ENCODE results near the gene AK4. TPM values are rescaled to one million over a fixed set of nuclear protein-coding genes. Genes with fewer than 3 reads are reported as not detected.

The AK4 gene
- total and polyA plus RNA-seq, 10 donors = 0.46 to 15.1 (median 4.3) TPM

DNA sequence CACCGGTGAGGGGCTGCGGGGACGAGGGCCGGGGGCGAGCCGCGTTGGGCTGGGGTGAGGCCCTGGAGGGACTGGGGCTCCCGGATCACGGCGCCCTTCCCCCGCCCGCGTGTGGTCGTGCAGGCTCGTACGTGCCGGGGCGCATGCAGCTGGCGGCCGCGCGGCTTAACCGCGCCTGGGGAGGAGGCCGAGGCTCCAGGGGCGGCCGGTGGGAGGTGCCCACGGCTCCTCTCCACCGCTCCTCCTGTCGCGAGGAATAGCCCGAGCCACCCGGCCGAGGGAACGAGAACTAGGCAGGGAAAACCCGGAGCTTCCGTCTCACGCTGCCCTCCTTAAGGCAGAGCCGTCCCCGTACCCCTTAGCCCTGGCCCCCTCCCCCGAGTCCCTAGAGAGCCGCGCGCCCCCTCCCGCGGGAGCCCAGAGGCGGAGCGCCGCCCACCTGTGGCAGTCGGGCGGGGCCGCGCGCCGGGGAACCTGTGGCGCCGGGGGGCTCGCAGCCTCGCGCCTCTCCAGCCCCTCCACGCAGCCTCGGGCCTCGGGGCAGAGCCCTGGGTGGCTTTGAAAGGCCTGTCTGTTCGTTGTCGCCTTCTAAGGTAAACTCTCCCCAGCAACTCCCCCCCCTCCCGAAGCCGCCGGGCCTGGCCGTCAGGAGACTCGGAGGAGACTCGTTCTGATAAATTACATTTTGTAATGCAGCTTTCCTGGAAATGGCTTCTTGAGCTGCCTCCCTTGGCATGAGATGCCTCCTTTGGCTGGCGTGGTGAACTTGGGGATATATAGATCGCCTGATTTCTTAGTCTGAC, 746 bp downstream of the AK4 start:
- Histone ChIP-seq H3K4me3 (peak overlapping the region; percentile 64 to 89 (median 70)), H3K27ac (peak overlapping the region in 1 of 8 donors; percentile 47), H3K36me3 (no peaks in the 10 kb centered on the region), H3K4me1 (peaks cover 3 to 35% (median 26%) of the 10 kb centered on the region in 6 donors), H3K9me3 (no peaks in the 10 kb centered on the region), H3K27me3 (replicated peaks in 1 of 7) (peaks cover 0 to 62% (median 25%) of the 10 kb centered on the region in 7 donors)
- intact Hi-C loops (cut with DNase I; ENCODE audit: low total_unique reads) = no loop called here
- WGBS, 5 donors = 1% methylated on average over 12 to 73 of the region's 73 CpGs
- TF ChIP-seq POLR2AphosphoS5 (IDR thresholded peaks at IDR 0.05) (no peak), POLR2A (IDR thresholded peaks at IDR 0.05) (no peak)
- TF ChIP-seq, protein P1, sequence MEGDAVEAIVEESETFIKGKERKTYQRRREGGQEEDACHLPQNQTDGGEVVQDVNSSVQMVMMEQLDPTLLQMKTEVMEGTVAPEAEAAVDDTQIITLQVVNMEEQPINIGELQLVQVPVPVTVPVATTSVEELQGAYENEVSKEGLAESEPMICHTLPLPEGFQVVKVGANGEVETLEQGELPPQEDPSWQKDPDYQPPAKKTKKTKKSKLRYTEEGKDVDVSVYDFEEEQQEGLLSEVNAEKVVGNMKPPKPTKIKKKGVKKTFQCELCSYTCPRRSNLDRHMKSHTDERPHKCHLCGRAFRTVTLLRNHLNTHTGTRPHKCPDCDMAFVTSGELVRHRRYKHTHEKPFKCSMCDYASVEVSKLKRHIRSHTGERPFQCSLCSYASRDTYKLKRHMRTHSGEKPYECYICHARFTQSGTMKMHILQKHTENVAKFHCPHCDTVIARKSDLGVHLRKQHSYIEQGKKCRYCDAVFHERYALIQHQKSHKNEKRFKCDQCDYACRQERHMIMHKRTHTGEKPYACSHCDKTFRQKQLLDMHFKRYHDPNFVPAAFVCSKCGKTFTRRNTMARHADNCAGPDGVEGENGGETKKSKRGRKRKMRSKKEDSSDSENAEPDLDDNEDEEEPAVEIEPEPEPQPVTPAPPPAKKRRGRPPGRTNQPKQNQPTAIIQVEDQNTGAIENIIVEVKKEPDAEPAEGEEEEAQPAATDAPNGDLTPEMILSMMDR (IDR thresholded peaks at IDR 0.05 in 8 of 11, conservative IDR thresholded peaks at IDR 0.05 in 3 of 11) = no peak
- DNase-seq = peak; percentile 78

DNA sequence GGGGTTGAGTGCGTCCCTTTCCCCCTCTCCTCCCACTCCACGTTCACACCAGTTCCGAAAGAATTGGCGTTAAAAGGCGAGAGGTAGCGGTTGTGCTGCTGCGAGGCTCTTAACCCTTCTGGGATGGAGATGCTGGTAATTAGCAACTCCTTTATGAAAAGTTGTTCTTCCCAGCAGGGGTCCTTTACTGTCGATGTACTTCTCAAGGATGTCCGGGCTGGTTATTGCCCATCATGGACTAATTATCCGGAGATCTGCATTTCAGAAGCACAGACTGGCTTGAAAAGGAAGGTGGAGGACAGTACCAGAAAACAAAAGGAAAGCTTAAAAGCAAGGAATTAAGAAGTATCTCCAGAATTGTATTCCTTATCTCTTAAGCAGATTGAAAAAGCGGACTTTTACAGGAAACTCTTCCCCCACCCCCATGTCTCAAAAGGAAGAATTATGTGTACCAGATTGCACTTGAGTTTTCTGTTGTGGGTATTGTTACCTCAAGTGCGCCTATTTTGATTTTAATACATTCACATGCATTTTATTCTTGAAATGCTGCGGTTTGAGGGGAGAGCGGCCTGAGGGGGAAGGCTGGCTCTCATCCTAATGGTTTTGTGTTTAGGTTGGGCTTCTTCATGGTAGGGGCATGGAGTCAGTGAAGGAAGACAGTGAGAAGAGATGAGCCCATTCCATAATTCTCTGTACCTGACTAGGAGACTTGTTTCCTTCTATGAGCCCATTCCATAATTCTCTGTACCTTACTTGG, 1.5 kb downstream of the AK4 start:
- 23 to 36% (median 29%) methylated on average over 14 of the region's 14 CpGs for WGBS, 5 donors
- no peaks in the 10 kb centered on the region for H3K36me3 ChIP-seq
- no peaks in the 10 kb centered on the region for H3K9me3 ChIP-seq
- intact Hi-C loops (cut with DNase I; ENCODE audit: low total_unique reads) = no loop called here
- no peak overlapping the region for H3K27ac ChIP-seq
- peaks cover 0 to 56% (median 25%) of the 10 kb centered on the region in 7 donors for H3K27me3 ChIP-seq (replicated peaks in 1 of 7)
- H3K4me3 ChIP-seq = peak overlapping the region; percentile 64 to 89 (median 70)
- peaks cover 3 to 35% (median 26%) of the 10 kb centered on the region in 6 donors for H3K4me1 ChIP-seq
- no peak for DNase-seq
- TF ChIP-seq, protein P1 (IDR thresholded peaks at IDR 0.05 in 8 of 11, conservative IDR thresholded peaks at IDR 0.05 in 3 of 11) = no peak
- no peak for TF ChIP-seq POLR2A (IDR thresholded peaks at IDR 0.05)
- TF ChIP-seq POLR2AphosphoS5 (IDR thresholded peaks at IDR 0.05) = no peak

DNA sequence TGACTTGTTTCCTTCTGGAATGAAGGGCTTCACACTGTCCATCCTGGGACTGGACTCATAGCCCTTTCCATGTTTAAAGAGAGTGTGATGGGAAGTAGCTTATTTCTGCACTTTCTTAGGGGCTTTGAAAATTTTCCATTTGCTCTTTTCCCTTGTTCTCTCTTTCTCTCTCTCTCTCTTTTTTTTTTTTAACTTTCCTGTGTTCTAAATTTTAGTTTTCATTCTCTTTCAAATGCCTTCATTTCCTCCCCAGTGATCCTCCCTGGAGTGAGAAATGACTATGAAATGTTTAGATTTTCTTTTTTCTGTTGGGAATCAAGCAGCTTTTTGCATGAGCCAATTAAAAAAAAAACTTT, 2.1 kb downstream of the AK4 start:
- peaks cover 3 to 35% (median 26%) of the 10 kb centered on the region in 6 donors for H3K4me1 ChIP-seq
- H3K27me3 ChIP-seq (replicated peaks in 1 of 7) = peaks cover 0 to 52% (median 25%) of the 10 kb centered on the region in 7 donors
- no peak overlapping the region for H3K4me3 ChIP-seq
- no peak for TF ChIP-seq POLR2A (IDR thresholded peaks at IDR 0.05)
- no peak for TF ChIP-seq POLR2AphosphoS5 (IDR thresholded peaks at IDR 0.05)
- TF ChIP-seq, protein P1 (IDR thresholded peaks at IDR 0.05 in 8 of 11, conservative IDR thresholded peaks at IDR 0.05 in 3 of 11) = no peak
- DNase-seq = no peak
- intact Hi-C loops (cut with DNase I; ENCODE audit: low total_unique reads) = no loop called here
- H3K36me3 ChIP-seq = no peaks in the 10 kb centered on the region
- no peaks in the 10 kb centered on the region for H3K9me3 ChIP-seq
- no peak overlapping the region for H3K27ac ChIP-seq

All from spleen (tissue), 11 donors.